Transverse colon (tissue), 3 donors: ENCODE data around the gene PLXND1.
"Not testable (repeated sequence)": the region's sequence is repeated elsewhere in the genome, so short reads cannot be mapped to it uniquely, and the experiment has no call there.

Experiments
- POLR2A ChIP-seq: fragments of 450-650 bp; IDR thresholded peaks from one replicate; pipeline ENCODE4 v1.6.1; 2016; ENCODE audit warnings: antibody characterized with exemption, mild to moderate bottlenecking, moderate library complexity
- TF ChIP-seq, protein P1 (sequence below), 5 experiments: fragments of 200-600 bp in 3 of 5; fragments of 450-650 bp in 2 of 5; sonication (generic) in 3 of 5; IDR thresholded peaks; 1 replicate in 2 of 5; 2 replicates in 3 of 5; pipeline ENCODE4 v1.5.1; 2016 to 2017; ENCODE audit warnings: antibody characterized with exemption in 5 of 5, inconsistent platforms in 3 of 5, mild to moderate bottlenecking in 2 of 5, moderate library complexity in 1 of 5

DNA sequence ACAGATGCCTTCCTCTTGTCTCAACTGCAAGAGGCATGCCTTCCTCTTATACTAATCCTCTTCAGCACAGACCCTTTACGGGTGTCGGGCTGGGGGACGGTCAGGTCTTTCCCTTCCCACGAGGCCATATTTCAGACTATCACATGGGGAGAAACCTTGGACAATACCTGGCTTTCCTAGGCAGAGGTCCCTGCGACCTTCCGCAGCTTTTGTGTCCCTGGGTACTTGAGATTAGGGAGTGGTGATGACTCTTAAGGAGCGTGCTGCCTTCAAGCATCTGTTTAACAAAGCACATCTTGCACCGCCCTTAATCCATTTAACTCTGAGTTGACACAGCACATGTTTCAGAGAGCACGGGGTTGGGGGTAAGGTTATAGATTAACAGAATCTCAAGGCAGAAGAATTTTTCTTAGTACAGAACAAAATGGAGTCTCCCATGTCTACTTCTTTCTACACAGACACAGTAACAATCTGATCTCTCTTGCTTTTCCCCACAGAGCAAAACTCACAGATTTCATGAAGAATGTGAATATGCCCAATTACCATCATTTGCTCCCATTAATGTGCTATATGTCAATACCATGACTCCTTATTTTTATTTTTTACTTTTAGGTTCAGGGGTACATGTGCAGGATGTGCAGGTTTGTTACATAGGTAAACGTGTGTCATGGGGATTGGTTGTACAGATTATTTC, 35.2 kb upstream of the PLXND1 start:
- TF ChIP-seq, protein P1, sequence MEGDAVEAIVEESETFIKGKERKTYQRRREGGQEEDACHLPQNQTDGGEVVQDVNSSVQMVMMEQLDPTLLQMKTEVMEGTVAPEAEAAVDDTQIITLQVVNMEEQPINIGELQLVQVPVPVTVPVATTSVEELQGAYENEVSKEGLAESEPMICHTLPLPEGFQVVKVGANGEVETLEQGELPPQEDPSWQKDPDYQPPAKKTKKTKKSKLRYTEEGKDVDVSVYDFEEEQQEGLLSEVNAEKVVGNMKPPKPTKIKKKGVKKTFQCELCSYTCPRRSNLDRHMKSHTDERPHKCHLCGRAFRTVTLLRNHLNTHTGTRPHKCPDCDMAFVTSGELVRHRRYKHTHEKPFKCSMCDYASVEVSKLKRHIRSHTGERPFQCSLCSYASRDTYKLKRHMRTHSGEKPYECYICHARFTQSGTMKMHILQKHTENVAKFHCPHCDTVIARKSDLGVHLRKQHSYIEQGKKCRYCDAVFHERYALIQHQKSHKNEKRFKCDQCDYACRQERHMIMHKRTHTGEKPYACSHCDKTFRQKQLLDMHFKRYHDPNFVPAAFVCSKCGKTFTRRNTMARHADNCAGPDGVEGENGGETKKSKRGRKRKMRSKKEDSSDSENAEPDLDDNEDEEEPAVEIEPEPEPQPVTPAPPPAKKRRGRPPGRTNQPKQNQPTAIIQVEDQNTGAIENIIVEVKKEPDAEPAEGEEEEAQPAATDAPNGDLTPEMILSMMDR (IDR thresholded peaks at IDR 0.05) = not testable (repeated sequence)
- TF ChIP-seq POLR2A = not testable (repeated sequence)
